LHCN-M2 (cell line): Measurements from ENCODE around the gene UGT2B7. TPM values are rescaled to one million over a fixed set of nuclear protein-coding genes. Genes with fewer than 3 reads are reported as not detected.

Source experiments
- DNase-seq: peaks from one replicate; pipeline ENCODE4 v3.0.0-alpha.2; 2012; ENCODE audit warnings: low read depth
- total RNA-seq: library from RNA; depleted of rRNA; stranded (reverse); fragments of >200 nt; gene quantifications from 2 replicates; pipeline ENCODE4 v1.2.3, GENCODE V29; 2014; rRNA removed

The UGT2B7 gene
- total RNA-seq, 1 experiment from 2014 or later, result 0.57 TPM

DNA sequence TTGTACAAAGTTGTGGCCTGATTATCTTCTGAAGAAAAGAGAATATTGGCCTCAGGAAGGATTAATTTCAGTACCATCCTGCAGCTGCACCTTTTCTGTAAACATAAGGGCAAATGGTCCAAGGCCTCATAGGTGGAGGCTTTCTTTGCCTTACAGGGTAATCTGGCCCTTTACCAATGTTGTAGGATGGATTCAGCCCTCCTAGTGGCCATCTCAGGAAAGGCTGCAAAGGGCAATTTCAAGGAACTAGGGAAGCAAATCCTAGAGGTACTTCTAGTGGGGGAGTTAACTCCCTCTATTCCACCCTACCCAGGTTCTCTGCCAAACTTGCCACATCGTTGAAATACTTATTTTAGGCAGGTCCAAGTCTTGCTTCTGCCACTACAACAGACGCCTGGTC lies 60.6 kb downstream of the UGT2B7 start:
- DNase-seq, result peak; percentile 9

Other genes with a start within 250 kb of the UGT2B7 start
- not detected in 2 replicates for gene UGT2A3, start 144.7 kb upstream of the UGT2B7 start, total RNA-seq
- not detected in 2 replicates for gene UGT2B11, start 118.3 kb downstream of the UGT2B7 start, total RNA-seq
- gene UGT2B28, start 184.0 kb downstream of the UGT2B7 start, total RNA-seq, result not detected in 2 replicates